T follicular helper cell (primary cell): ENCODE data around the gene SLC6A9.

Source experiments
- DNase-seq: peaks from one replicate; pipeline ENCODE4 v3.0.0-alpha.2; 2020; ENCODE audit warnings: low read depth

SLC6A9 gene

DNA sequence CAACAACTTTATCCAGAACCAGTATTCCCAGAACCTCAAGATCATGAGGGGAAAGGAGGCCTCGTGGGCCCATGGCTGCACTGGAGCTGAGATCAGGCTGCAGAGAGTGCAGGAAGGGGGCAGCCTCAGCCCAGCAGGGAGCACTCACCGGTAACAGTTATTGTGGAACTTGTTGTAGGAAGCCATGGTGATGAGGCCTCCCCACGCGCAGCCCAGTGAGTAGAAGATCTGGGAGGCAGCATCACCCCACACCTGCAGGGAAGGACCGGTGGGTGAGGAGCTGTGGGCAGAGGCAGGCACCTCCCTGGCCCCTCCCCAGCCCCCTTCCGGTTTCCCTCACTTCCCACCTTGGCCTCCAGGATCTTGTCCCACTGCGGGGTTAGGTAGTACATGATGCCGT is 29.1 kb downstream of the SLC6A9 start:
- no peak for DNase-seq

DNA sequence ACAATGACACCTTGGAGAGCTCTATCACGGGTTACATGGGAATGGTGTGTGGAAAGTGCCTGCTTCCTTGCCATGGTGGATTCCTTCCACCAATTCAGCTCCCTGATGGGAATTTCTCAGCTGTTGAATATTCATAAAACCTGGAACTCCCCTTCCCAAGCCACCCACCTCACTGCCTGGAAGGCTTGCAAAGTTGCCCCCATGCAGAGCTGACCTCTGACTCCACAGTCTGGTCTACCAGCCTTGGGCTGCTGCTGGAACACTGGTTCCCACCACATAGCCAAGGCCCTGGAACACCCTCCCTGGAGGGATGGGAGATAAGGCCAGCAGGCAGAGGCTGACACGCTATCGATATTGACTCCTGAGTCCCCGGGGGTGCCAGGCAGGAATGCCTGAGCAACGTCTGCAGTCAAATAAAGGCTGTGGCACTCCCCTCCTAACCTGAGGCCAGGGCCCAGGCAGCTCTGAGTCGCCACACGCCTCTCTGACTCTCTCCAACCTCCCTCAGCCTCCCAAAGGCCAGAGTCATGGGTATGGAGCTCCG is 31.1 kb downstream of the SLC6A9 start:
- no peak for DNase-seq

GRCh38 chr1:43999455-43999854 is 31.8 kb downstream of the SLC6A9 start:
- DNase-seq: no peak

GRCh38 chr1:43998000-43998378 is 33.3 kb downstream of the SLC6A9 start:
- no peak for DNase-seq

- DNase-seq: no peak
These were observed 33.8 kb downstream of the SLC6A9 start for GRCh38 chr1:43997295-43997999.

DNA sequence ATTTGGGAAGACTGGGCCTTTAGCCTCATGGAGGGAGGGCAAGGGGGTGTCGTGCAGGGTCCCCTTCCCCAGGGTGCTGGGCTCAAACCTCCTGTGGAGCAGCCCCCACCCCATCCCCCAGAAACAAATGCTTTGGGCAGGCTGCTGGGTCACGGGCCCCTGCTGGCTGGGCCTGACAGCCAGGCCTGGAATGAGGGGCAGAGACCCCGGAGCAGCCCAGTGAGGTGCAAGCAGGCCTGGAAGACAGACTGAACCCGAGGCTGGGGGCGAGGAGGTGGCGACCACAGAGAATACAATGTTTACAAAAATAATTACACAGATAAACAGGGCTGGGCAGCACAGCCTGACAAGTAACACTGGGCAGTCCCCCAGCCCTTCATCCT is 34.5 kb downstream of the SLC6A9 start:
- DNase-seq: no peak

- no peak for DNase-seq
These were observed 35.1 kb downstream of the SLC6A9 start for GRCh38 chr1:43995984-43996732.

GRCh38 chr1:43994794-43995790 is 36.2 kb downstream of the SLC6A9 start:
- no peak for DNase-seq

- no peak for DNase-seq
These were observed 37.2 kb downstream of the SLC6A9 start for GRCh38 chr1:43994071-43994470.

DNA sequence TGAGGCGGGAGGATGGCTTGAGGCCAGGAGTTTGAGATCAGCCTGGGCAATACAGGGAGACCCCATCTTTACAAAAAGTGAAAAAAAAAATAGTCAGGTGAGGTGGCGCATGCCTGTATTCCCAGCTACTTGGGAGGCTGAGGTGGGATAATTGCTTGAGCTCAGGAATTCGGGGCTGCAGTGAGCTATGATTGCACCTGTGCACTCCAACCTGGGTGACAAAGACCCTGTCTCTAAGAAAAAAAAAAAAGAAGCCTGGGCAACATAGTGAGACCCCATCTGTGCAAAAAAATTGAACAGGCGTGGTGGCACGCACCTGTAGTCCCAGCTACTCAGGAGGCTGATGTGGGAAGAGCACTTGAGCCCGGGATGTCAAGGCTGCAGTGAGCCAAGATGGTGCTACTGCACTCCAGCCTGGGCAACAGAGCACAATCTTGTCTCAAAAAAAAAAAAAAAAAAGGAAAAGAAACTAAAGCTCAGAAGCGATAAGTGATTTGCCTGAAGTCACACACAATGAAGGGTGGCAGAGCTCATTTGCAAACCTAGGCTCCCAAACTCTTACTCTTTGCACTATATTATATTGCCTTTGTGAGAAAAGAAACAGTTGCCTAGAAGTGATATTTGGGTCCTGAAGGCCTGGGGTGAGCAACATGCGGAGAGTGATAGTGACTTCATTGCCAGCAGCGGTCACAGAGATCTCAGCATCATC is 37.9 kb downstream of the SLC6A9 start:
- no peak for DNase-seq

- no peak for DNase-seq
These were observed 38.8 kb downstream of the SLC6A9 start for GRCh38 chr1:43992232-43992995.

DNA sequence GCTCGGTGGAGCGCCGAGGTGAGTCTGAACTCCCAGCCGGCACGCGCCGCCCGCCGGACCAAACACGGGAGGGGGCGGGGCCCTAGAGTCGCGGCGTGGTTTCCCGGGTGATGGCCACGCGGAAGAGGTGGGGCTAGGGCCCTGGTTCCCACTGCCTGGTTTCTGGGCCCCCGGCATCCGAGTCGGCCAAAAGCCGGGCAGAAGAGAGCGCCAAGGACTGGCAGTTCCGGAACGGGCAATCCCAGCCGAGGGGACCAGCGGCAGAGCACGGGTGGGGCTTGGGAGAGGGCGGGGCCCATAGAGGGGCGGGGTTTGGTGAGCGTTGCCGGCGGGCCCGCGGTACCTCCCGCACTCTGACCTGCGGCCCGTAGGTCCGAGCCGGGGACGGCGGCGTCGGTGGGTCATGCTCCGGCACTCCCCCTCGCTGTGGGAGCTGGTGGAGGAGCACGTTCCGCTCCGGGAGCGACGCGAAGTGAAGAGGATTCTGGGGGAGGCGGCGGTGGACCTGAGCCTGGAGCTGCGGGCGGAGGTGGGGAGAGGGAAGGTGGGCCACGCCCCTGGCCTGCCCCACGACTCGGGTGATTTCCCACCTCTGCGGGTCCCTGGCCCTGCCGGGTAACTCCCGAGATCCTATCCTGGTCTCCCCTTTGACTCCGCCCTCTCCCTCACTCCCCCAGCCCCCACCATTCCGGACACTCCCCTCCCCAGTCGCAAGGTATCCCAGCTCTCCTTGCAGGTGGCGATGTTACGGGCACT is 39.6 kb downstream of the SLC6A9 start, which contains the start of gene CCDC24:
TSS of gene CCDC24 (plus strand) at position 124 of the 756 bp plus-strand sequence. CDS start at position 404, 280 bp downstream.
- DNase-seq: peak; percentile 61

DNA sequence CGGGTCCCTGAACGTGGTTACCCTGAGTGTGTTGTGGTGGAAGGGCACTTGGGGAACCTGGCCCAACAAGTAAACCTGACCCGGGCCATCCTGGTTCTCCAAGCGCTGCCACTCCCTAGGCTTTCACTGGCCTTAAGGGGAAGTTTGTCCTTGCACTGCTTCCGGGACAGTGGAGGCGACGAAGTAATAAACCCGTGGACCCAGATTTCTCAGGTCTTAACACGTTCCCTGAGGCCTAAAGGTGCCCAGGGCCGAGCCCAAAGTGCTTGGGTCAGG is 40.1 kb downstream of the SLC6A9 start:
- DNase-seq: no peak

DNA sequence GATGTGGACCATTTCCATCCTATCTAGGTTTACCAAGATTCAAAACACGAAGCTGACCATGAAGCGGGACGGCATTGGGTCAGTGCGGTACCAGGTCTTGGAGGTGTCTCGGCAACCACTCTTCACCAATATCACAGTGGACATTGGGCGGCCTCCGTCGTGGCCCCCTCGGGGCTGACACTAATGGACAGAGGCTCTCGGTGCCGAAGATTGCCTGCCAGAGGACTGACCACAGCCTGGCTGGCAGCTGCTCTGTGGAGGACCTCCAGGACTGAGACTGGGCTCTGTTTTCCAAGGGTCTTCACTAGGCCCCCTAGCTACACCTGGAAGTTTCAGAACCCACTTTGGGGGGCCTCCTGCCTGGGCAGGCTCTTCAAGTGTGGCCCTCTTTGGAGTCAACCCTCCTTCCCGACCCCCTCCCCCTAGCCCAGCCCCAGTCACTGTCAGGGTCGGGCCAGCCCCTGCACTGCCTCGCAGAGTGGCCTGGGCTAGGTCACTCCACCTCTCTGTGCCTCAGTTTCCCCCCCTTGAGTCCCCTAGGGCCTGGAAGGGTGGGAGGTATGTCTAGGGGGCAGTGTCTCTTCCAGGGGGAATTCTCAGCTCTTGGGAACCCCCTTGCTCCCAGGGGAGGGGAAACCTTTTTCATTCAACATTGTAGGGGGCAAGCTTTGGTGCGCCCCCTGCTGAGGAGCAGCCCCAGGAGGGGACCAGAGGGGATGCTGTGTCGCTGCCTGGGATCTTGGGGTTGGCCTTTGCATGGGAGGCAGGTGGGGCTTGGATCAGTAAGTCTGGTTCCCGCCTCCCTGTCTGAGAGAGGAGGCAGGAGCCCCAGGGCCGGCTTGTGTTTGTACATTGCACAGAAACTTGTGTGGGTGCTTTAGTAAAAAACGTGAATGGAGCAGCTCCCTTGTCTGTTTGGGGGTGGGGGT is 40.7 kb downstream of the SLC6A9 start:
- no peak for DNase-seq

DNA sequence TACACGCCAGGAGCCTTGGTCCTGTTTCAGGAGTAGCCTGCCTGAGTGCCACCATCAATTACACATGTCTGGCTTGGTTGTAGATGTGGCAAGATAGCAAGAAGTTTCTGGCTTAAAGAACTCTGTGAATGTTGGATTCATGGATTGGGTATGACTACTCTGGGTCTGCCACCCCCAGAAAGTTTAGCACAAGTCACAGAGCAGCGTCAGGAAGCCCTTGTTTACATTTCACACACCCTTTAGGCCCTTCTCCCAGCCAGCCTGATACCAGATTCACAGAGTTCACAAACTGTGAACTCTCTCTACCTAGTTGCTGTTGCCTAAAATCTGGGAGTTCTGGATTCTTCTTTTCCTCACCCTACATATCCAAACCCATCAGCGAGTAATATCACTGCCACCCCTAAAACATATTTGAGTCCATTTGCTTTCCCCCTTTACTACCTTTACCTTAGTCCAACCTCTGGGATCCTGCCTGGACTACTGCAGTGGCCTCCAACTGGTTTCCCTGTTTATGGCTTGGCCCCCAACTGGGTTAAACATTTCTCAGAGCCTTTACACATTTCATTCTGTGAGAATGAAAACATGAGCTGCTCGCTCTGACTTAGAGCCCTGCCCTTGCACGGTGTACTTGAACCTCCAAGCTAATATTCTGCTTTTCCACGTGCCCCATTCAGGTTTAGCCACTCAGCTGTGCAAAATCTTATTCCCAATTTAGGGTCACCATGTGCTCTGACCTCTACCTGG is 43.9 kb downstream of the SLC6A9 start:
- DNase-seq: no peak

GRCh38 chr1:43986712-43987111 is 44.5 kb downstream of the SLC6A9 start:
- no peak for DNase-seq

- no peak for DNase-seq
These were observed 45.2 kb downstream of the SLC6A9 start for GRCh38 chr1:43985984-43986595.

- DNase-seq: no peak
These were observed 46.4 kb downstream of the SLC6A9 start for GRCh38 chr1:43984855-43985254.
